Right atrium auricular region (tissue), 2 donors: Measurements from ENCODE around the gene ANKRD28. TPM values are rescaled to one million over a fixed set of nuclear protein-coding genes. Genes with fewer than 3 reads are reported as not detected.
"Not testable (repeated sequence)": the region's sequence is repeated elsewhere in the genome, so short reads cannot be mapped to it uniquely, and the experiment has no call there.

Source experiments
- DNase-seq: peaks from one replicate; pipeline ENCODE4 v3.0.0-alpha.2; 2019; ENCODE audit warnings: low spot score
- H3K27ac ChIP-seq, 2 donors: fragments of 200-600 bp; sonication (generic); 1 replicate in 1 of 2; 2 replicates in 1 of 2; pipeline ENCODE4 v1.5.1; 2016 to 2019
- H3K27me3 ChIP-seq, 2 donors: fragments of 200-600 bp; sonication (generic); one replicate each; pipeline versions ENCODE4 v1.5.1 to v1.6.0; 2017 to 2019
- H3K36me3 ChIP-seq: fragments of 200-600 bp; sonication (generic); one replicate; pipeline ENCODE4 v1.5.1; 2016
- H3K4me1 ChIP-seq, 2 donors: fragments of 200-600 bp; sonication (generic); one replicate each; pipeline versions ENCODE4 v1.5.1 to v1.6.0; 2017 to 2019
- H3K4me3 ChIP-seq, 2 donors: fragments of 200-600 bp; sonication (generic); 1 replicate in 1 of 2; 2 replicates in 1 of 2; pipeline ENCODE4 v1.5.1; 2017 to 2019; ENCODE audit warnings: mild to moderate bottlenecking in 1 of 2, moderate library complexity in 1 of 2
- H3K9me3 ChIP-seq, 2 donors: fragments of 200-600 bp; sonication (generic); one replicate each; pipeline ENCODE4 v1.5.1; 2019
- CTCF ChIP-seq, 2 donors: fragments of 200-600 bp; sonication (generic); IDR thresholded peaks; one replicate each; pipeline ENCODE4 v1.5.1; 2019; ENCODE audit warnings: antibody characterized with exemption in 2 of 2
- total RNA-seq, 2 donors: library from RNA; depleted of rRNA; stranded (reverse); fragments of >200 nt; gene quantifications; one replicate each; pipeline ENCODE4 v1.1.0, GENCODE V29; 2016

Gene ANKRD28
- total RNA-seq, 2 donors from 2014 or later, result 9.2 to 11.3 TPM

DNA sequence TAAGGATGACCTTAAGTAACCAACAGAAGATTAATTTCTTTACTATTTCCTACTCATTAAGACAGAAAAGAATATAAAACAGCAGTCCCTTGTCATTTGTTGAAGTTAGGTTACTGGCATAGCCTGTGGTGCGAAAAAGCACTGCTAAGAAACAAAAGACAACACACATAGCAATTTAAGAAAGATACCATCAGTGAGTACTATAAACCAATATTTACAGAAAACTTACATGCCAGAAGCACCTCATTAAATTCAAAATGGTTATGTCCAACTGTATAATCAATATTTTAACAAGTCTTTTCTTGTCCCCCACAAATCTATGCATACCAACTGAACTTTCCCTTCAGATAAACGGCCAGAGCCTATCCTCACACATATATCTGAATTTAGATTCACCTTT is 42.0 kb downstream of the ANKRD28 start:
- H3K36me3 ChIP-seq, result no peaks in the 10 kb centered on the region
- peaks cover 0 to 7% of the 10 kb centered on the region in 2 donors for H3K4me1 ChIP-seq
- no peak for DNase-seq
- H3K27ac ChIP-seq, result no peak overlapping the region
- H3K4me3 ChIP-seq, result no peak overlapping the region
- no peaks in the 10 kb centered on the region for H3K9me3 ChIP-seq
- H3K27me3 ChIP-seq, result no peaks in the 10 kb centered on the region
- TF ChIP-seq CTCF (IDR thresholded peaks at IDR 0.05), result no peak

- TF ChIP-seq CTCF (IDR thresholded peaks at IDR 0.05), result no peak
- no peaks in the 10 kb centered on the region for H3K27me3 ChIP-seq
- no peak overlapping the region for H3K4me3 ChIP-seq
- H3K27ac ChIP-seq, result no peak overlapping the region
- no peak for DNase-seq
- H3K4me1 ChIP-seq, result peaks cover 0 to 7% of the 10 kb centered on the region in 2 donors
- no peaks in the 10 kb centered on the region for H3K36me3 ChIP-seq
- no peaks in the 10 kb centered on the region for H3K9me3 ChIP-seq
These were observed 42.6 kb downstream of the ANKRD28 start for GRCh38 chr3:15755181-15755580.

DNA sequence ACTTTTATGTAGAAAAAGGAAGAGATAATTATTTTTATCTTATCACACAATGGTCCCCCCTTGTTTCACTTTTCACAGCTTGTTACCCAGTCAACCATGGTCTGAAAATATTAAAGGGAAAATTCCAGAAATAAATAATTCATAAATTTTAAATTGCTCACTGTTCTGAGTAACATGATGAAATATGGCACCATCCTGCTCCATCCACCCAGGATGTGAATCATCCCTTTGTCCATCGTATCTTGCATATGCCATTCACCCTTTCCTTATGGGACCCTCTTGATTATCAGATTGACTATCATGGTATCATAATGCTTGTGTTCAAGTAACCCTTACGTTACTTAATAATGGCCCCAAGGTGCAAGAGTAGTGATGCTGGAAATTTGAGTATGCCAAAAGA is 43.7 kb downstream of the ANKRD28 start:
- H3K4me3 ChIP-seq, result no peak overlapping the region
- H3K36me3 ChIP-seq, result no peaks in the 10 kb centered on the region
- no peak for TF ChIP-seq CTCF (IDR thresholded peaks at IDR 0.05)
- H3K4me1 ChIP-seq, result peaks cover 0 to 7% of the 10 kb centered on the region in 2 donors
- no peaks in the 10 kb centered on the region for H3K9me3 ChIP-seq
- no peak overlapping the region for H3K27ac ChIP-seq
- DNase-seq, result no peak
- no peaks in the 10 kb centered on the region for H3K27me3 ChIP-seq

GRCh38 chr3:15753056-15753710 is 44.6 kb downstream of the ANKRD28 start:
- H3K9me3 ChIP-seq, result no peaks in the 10 kb centered on the region
- H3K4me3 ChIP-seq, result no peak overlapping the region
- H3K4me1 ChIP-seq, result peaks cover 0 to 7% of the 10 kb centered on the region in 2 donors
- H3K27ac ChIP-seq, result peak overlapping the region in 1 of 2 donors; percentile 71
- no peak for TF ChIP-seq CTCF (IDR thresholded peaks at IDR 0.05)
- H3K36me3 ChIP-seq, result no peaks in the 10 kb centered on the region
- no peaks in the 10 kb centered on the region for H3K27me3 ChIP-seq
- no peak for DNase-seq

DNA sequence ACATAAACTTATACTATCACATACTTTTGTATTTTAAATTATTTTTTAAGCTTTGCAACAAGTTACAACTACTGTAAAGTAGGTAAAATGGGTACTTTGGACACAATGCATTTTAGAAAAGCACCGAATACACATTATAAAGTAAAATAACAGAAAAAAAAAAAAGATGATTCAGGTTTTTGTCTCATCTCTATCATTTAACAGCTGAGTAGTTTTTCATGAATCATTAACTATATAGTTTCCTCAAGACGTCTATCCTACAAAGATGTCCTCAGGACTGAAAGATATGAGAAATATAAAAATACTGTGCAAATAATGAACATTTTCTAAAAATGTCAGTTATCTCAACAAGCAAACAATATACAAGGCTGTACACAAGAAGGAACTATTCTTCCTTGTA is 46.9 kb downstream of the ANKRD28 start:
- no peaks in the 10 kb centered on the region for H3K36me3 ChIP-seq
- H3K9me3 ChIP-seq, result no peaks in the 10 kb centered on the region
- no peak overlapping the region for H3K27ac ChIP-seq
- H3K4me3 ChIP-seq, result no peak overlapping the region
- H3K27me3 ChIP-seq, result no peaks in the 10 kb centered on the region
- DNase-seq, result no peak
- H3K4me1 ChIP-seq, result peaks cover 0 to 7% of the 10 kb centered on the region in 2 donors
- TF ChIP-seq CTCF (IDR thresholded peaks at IDR 0.05), result no peak

- Histone ChIP-seq H3K36me3 (no peaks in the 10 kb centered on the region), H3K27me3 (no peaks in the 10 kb centered on the region), H3K4me3 (no peak overlapping the region), H3K27ac (no peak overlapping the region), H3K9me3 (no peaks in the 10 kb centered on the region), H3K4me1 (peaks cover 0 to 7% of the 10 kb centered on the region in 2 donors)
- no peak for TF ChIP-seq CTCF (IDR thresholded peaks at IDR 0.05)
- no peak for DNase-seq
These were observed 47.6 kb downstream of the ANKRD28 start for GRCh38 chr3:15750143-15750542.

DNA sequence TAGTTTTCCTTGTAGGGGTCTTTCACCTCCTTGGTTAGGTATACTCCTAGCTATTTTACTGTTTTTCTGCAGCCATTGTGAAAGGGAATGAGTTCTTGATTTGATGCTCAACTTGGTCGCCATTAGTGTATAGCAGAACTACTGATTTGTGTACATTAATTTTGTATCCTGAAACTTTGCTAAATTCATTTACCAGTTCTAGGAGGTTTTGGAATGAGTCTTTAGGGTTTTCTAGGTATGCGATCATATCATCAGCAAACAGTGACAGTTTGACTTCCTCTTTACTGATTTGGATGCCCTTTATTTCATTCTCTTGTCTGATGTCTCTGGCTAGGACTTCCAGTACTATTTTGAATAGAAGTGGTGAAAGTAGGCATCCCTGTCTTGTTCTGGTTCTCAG is 51.9 kb downstream of the ANKRD28 start:
- not testable (repeated sequence) for H3K9me3 ChIP-seq, H3K4me3 ChIP-seq, H3K4me1 ChIP-seq, H3K27me3 ChIP-seq, H3K27ac ChIP-seq, H3K36me3 ChIP-seq, DNase-seq
